T-helper 1 cell treated with Interleukin-12 subunit alpha and Interleukin-12 subunit beta and Interleukin-4 antibody, amounts not matched to agents 30 μg/mL and 1 μg/mL, for 36 hours (primary cell): ENCODE data around the gene ZNF677.
"Not testable (repeated sequence)": the region's sequence is repeated elsewhere in the genome, so short reads cannot be mapped to it uniquely, and the experiment has no call there.

Source experiments
- H3K27ac Mint-ChIP-seq: one replicate; pipeline ENCODE4 v1.8.0; 2021; ENCODE audit warnings: mild to moderate bottlenecking, mixed read lengths
- H3K27me3 Mint-ChIP-seq: one replicate; pipeline ENCODE4 v1.8.0; 2021; ENCODE audit warnings: low read depth, mixed read lengths
- H3K36me3 Mint-ChIP-seq: one replicate; pipeline ENCODE4 v1.8.0; 2021; ENCODE audit warnings: low read depth, mixed read lengths
- H3K4me1 Mint-ChIP-seq: one replicate; pipeline ENCODE4 v1.8.0; 2021; ENCODE audit warnings: low read depth, mixed read lengths
- H3K4me3 Mint-ChIP-seq: one replicate; pipeline ENCODE4 v1.8.0; 2021; ENCODE audit warnings: mild to moderate bottlenecking, moderate library complexity, mixed read lengths
- H3K9me3 Mint-ChIP-seq: one replicate; pipeline ENCODE4 v1.8.0; 2021; ENCODE audit warnings: mixed read lengths

The ZNF677 gene

DNA sequence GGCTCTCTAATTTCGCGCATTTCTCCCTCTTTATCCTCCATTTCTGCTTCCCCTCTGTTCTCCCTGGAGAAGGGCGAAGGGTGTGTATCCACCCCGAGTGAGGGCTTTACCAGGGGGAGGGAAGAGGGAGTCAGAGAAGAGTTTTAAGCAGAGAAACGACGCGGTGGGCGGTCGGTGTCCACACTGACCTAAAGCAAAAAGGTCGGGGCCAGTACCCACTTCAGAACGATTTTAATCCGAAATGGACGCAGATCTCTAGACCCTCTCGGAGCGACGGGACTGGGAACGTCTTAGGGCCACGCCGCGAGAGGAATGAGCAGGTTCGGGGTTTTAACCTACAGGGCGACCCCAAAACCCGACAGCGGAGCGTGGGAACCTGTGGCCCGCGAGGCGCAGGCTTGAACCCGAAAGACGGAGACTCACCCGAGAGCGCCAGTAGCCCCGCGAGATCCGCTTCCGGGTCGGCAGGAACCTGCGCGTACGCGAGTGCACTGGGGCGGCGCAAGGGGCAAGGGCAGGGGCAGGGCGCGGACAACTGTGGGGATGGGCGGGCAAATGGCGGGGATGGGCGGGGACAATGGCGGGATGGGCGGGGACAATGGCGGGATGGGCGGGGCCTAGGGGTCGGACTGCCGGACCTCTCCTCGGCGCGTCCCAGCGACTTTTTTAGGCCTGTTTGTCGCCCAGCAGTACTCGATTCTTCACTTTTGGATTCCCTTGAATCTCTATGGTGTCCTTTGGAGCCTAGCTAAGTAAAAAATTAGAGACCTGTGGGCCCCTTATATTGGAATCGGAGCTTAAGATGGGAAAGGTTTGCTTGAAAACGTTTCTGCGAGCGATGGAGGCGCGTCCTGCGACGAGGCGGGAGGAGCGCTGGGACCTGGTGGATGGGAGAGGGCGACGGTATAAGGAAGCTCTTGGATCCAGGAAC lies at the start of gene ZNF677:
Gene ZNF677 (minus strand): TSS at position 463 of the 931 bp plus-strand sequence. CDS start 3,323 bp downstream, outside the sequence.
- H3K4me1 Mint-ChIP-seq, result peaks cover 6% of the 10 kb centered on the region
- H3K36me3 Mint-ChIP-seq, result peaks cover 11% of the 10 kb centered on the region
- H3K9me3 Mint-ChIP-seq, result peaks cover 62% of the 10 kb centered on the region
- H3K4me3 Mint-ChIP-seq, result peak within 1 kb of the TSS; percentile 72
- no peak within 1 kb of the TSS for H3K27ac Mint-ChIP-seq
- no peaks in the 10 kb centered on the region for H3K27me3 Mint-ChIP-seq

DNA sequence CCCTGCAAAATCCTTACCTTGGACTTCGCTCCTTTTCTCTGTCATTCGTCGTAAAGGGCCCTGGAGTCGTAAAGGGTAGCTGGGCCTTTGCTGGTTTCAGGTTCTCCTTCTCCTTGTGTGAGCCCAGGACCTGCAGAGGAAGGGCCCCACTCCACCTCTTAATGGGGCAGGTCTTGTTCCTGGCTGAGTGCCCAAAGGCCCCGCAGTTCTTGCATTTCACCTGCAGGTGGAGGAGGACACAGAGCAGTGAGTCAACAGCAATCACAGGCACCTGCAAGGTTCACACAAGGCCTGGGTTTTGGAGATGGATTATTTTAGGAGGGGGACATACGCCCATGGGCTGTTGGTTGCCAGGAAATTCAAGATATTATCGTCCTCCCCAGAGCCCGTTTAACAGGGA lies 46.7 kb upstream of the ZNF677 start:
- H3K4me1 Mint-ChIP-seq, H3K27ac Mint-ChIP-seq, H3K27me3 Mint-ChIP-seq, H3K4me3 Mint-ChIP-seq, H3K36me3 Mint-ChIP-seq: not testable (repeated sequence)
- H3K9me3 Mint-ChIP-seq, result peaks cover 52% of the 10 kb centered on the region

- peaks cover 65% of the 10 kb centered on the region for H3K9me3 Mint-ChIP-seq
- no peaks in the 10 kb centered on the region for H3K27me3 Mint-ChIP-seq
- no peak overlapping the region for H3K4me3 Mint-ChIP-seq
- H3K36me3 Mint-ChIP-seq, result peaks cover 5% of the 10 kb centered on the region
- H3K27ac Mint-ChIP-seq, result no peak overlapping the region
- H3K4me1 Mint-ChIP-seq, result no peaks in the 10 kb centered on the region
Observed at GRCh38 chr19:53294786-53295441, 40.2 kb upstream of the ZNF677 start.

DNA sequence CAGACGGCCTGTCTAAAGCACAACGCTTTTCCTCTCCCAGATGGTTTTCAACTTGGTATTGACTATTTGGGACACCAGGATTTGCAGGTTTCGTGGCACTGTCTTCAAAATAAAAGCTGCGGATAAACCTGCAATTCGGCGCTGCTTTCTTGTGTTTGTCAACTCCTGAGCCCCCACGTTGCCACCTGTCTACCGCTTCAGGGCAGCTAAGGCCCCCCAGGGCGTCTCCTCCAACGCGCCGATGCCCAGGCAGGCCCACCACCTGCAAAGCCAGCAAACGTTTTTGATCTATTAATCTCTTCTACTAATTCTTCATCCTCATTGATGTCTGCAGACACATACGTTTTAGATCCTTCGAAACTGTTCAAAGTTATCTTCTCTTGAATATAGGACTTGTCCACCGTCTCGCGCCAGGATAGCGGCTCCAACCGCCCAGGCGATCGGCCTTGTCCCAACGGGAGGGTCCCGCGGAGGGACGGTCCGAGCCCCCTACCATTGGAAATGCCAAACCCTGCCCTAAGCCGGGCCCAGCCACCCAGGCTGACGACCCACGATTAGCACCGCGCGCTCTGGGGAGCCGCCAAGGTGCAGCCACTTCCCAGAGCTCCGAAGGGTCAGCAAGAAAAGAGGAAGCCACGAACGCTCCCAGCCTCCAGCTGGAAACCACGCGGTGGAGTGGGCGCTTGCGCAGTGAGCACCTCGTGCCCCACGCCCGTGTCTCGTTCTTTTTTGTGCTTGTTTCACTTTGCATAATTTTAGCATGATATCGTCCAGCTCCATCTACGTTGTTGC lies 36.3 kb upstream of the ZNF677 start:
- Mint-ChIP-seq H3K27me3 (no peaks in the 10 kb centered on the region), H3K4me3 (no peak overlapping the region), H3K36me3 (peaks cover 2% of the 10 kb centered on the region), H3K27ac (no peak overlapping the region), H3K9me3 (peaks cover 73% of the 10 kb centered on the region), H3K4me1 (no peaks in the 10 kb centered on the region)

GRCh38 chr19:53285087-53285486 lies 30.4 kb upstream of the ZNF677 start:
- no peak overlapping the region for H3K4me3 Mint-ChIP-seq
- no peaks in the 10 kb centered on the region for H3K27me3 Mint-ChIP-seq
- H3K36me3 Mint-ChIP-seq, result peaks cover 3% of the 10 kb centered on the region
- H3K9me3 Mint-ChIP-seq, result peaks cover 47% of the 10 kb centered on the region
- H3K4me1 Mint-ChIP-seq, result no peaks in the 10 kb centered on the region
- no peak overlapping the region for H3K27ac Mint-ChIP-seq

DNA sequence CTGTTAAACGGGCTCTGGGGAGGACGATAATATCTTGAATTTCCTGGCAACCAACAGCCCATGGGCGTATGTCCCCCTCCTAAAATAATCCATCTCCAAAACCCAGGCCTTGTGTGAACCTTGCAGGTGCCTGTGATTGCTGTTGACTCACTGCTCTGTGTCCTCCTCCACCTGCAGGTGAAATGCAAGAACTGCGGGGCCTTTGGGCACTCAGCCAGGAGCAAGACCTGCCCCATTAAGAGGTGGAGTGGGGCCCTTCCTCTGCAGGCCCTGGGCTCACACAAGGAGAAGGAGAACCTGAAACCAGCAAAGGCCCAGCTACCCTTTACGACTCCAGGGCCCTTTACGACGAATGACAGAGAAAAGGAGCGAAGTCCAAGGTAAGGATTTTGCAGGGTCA lies 27.3 kb upstream of the ZNF677 start:
- not testable (repeated sequence) for H3K36me3 Mint-ChIP-seq, H3K4me1 Mint-ChIP-seq, H3K27ac Mint-ChIP-seq, H3K4me3 Mint-ChIP-seq, H3K27me3 Mint-ChIP-seq
- peaks cover 51% of the 10 kb centered on the region for H3K9me3 Mint-ChIP-seq

- H3K4me3 Mint-ChIP-seq, result no peak overlapping the region
- H3K9me3 Mint-ChIP-seq, result peaks cover 75% of the 10 kb centered on the region
- no peaks in the 10 kb centered on the region for H3K4me1 Mint-ChIP-seq
- no peak overlapping the region for H3K27ac Mint-ChIP-seq
- H3K27me3 Mint-ChIP-seq, result no peaks in the 10 kb centered on the region
- no peaks in the 10 kb centered on the region for H3K36me3 Mint-ChIP-seq
Observed at GRCh38 chr19:53275480-53275879, 20.8 kb upstream of the ZNF677 start.

DNA sequence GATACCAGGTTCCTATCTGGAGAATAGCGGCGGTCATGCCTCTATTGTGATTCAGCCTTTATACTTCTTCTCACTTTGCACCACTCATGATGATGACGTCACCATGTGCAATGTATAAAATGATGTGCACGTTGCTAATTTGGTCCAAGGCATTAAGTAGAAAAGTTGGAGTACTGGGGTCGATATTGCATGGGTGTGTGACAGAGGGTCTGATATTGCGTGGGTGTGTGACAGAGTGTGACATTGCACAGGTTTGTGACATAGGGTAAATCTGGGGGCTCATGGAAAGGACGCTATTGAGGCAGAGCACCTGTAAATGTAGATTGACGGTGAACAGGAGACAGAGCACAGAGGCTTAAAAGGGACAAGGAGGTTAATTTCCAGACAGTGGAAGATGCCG lies 17.4 kb upstream of the ZNF677 start:
- Mint-ChIP-seq H3K27me3 (no peaks in the 10 kb centered on the region), H3K9me3 (peaks cover 56% of the 10 kb centered on the region), H3K4me3 (no peak overlapping the region), H3K36me3 (no peaks in the 10 kb centered on the region), H3K27ac (no peak overlapping the region), H3K4me1 (no peaks in the 10 kb centered on the region)

GRCh38 chr19:53269861-53270260 lies 15.2 kb upstream of the ZNF677 start:
- H3K9me3 Mint-ChIP-seq, result peaks cover 56% of the 10 kb centered on the region
- H3K27ac Mint-ChIP-seq, H3K27me3 Mint-ChIP-seq, H3K4me1 Mint-ChIP-seq, H3K36me3 Mint-ChIP-seq, H3K4me3 Mint-ChIP-seq: not testable (repeated sequence)

DNA sequence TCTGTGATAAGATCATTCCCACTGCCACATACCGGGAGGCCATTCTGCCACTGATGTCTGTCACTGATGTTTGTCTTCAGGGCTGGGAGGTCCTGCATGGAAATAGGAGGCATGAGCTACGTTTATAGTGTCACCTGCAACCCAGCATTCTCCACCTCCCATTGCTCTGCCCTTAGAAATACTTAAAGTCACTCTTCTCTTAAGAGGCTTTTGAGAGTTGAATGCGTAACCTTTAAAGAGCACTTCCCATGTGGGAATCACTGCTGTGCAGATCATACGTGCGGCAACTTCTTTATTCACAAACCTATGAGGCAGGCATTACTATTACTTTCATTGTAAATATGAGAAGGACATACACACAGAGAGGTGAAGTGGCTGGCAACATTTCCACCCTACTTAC lies 12.9 kb upstream of the ZNF677 start, which contains the start of gene VN1R4:
Gene VN1R4 (minus strand): TSS at position 101 of the 400 bp plus-strand sequence. CDS start 58 bp downstream, at position 43.
- H3K4me1 Mint-ChIP-seq, H3K27me3 Mint-ChIP-seq, H3K36me3 Mint-ChIP-seq, H3K27ac Mint-ChIP-seq, H3K4me3 Mint-ChIP-seq: not testable (repeated sequence)
- H3K9me3 Mint-ChIP-seq, result peaks cover 57% of the 10 kb centered on the region

GRCh38 chr19:53257715-53258342 lies 3.2 kb upstream of the ZNF677 start, which contains the start of gene VN1R2:
Gene VN1R2, plus strand, starts transcription at chr19:53258292. Its CDS starts 84 bp downstream, at chr19:53258376.
- not testable (repeated sequence) for H3K4me3 Mint-ChIP-seq, H3K36me3 Mint-ChIP-seq, H3K4me1 Mint-ChIP-seq, H3K27ac Mint-ChIP-seq, H3K27me3 Mint-ChIP-seq
- peaks cover 46% of the 10 kb centered on the region for H3K9me3 Mint-ChIP-seq

DNA sequence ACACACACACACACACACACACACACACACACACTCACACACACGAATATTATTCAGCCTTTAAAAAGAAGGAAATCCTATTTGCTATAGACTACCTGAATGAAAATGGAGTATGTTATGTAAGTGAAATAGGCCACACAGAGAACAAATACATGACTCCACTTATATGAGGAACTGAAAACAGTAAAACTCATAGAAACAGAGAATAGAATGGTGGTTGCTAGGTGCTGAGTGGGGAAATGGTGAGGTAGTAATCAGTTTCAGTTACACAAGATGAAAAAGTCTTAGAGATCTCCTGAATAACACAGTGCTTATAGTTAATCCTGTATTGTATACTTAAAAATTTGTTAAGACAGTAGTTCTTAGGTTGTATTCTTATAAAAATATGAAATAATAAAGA lies 8.2 kb downstream of the ZNF677 start:
- Mint-ChIP-seq H3K4me1 (no peaks in the 10 kb centered on the region), H3K4me3 (no peak overlapping the region), H3K36me3 (peaks cover 8% of the 10 kb centered on the region), H3K27me3 (no peaks in the 10 kb centered on the region), H3K9me3 (peaks cover 80% of the 10 kb centered on the region), H3K27ac (no peak overlapping the region)

DNA sequence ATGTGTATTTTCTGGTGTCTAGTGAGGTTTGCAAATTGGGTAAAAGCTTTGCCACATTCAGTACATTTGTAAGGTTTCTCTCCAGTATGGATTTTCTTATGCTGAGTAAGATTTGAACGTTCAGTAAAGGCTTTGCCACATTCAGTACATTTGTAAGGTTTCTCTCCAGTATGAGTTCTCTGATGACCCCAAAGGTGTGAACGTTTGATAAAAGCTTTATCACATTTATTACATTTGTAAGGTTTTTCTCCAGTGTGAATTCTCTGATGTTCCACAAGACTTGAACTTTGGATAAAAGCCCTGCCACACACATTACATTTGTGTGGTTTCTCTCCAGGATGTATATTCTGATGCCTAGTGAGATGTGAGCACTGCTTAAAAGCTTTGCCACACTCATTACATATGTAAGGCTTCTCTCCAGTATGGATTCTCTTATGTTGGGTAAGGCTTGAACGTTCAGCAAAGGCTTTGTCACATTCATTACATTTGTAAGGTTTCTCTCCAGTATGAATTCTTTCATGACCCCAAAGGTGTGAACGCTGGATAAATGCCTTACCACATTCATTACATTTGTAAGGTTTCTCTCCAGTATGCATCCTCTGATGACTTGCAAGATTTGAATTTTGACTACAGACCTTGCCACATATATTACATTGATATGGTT lies 17.4 kb downstream of the ZNF677 start:
- Mint-ChIP-seq H3K27ac (no peak overlapping the region), H3K36me3 (no peaks in the 10 kb centered on the region), H3K27me3 (no peaks in the 10 kb centered on the region), H3K9me3 (peaks cover 76% of the 10 kb centered on the region), H3K4me1 (no peaks in the 10 kb centered on the region), H3K4me3 (no peak overlapping the region)

GRCh38 chr19:53224606-53225005 lies 30.1 kb downstream of the ZNF677 start:
- H3K9me3 Mint-ChIP-seq, result peaks cover 60% of the 10 kb centered on the region
- no peaks in the 10 kb centered on the region for H3K27me3 Mint-ChIP-seq
- H3K27ac Mint-ChIP-seq, result no peak overlapping the region
- no peak overlapping the region for H3K4me3 Mint-ChIP-seq
- H3K36me3 Mint-ChIP-seq, result peaks cover 2% of the 10 kb centered on the region
- H3K4me1 Mint-ChIP-seq, result no peaks in the 10 kb centered on the region
